Measurements from ENCODE around the gene WDR62.
"Not testable (repeated sequence)": the region's sequence is repeated elsewhere in the genome, so short reads cannot be mapped to it uniquely, and the experiment has no call there.

Gene WDR62

GRCh38 chr19:36040495-36040894 lies 14.2 kb upstream of the WDR62 start:
- no peak for DNase-seq (ENCODE audit: low spot score)

GRCh38 chr19:36041092-36041491 lies 13.6 kb upstream of the WDR62 start:
- not testable (repeated sequence) for DNase-seq (ENCODE audit: low spot score)

GRCh38 chr19:36041831-36042230 lies 12.9 kb upstream of the WDR62 start:
- no peak for DNase-seq (ENCODE audit: low spot score)

- DNase-seq (ENCODE audit: low spot score) = no peak
Observed at GRCh38 chr19:36043952-36044351, 10.7 kb upstream of the WDR62 start.

GRCh38 chr19:36046443-36047050 lies 8.2 kb upstream of the WDR62 start:
- no peak for DNase-seq (ENCODE audit: low spot score)

GRCh38 chr19:36047835-36048234 lies 6.9 kb upstream of the WDR62 start:
- no peak for DNase-seq (ENCODE audit: low spot score)

- DNase-seq (ENCODE audit: low spot score) = no peak
Observed at GRCh38 chr19:36049080-36049698, 5.5 kb upstream of the WDR62 start.

- DNase-seq (ENCODE audit: low spot score) = peak; percentile 68
Observed at GRCh38 chr19:36051236-36051635, 3.5 kb upstream of the WDR62 start.

GRCh38 chr19:36051637-36052036 lies 3.1 kb upstream of the WDR62 start:
- DNase-seq (ENCODE audit: low spot score) = no peak

GRCh38 chr19:36054119-36054732 lies 471 bp upstream of the WDR62 start, which contains the start of gene THAP8:
Gene THAP8, minus strand, starts transcription at chr19:36054285. Its CDS starts 68 bp downstream, at chr19:36054217.
- DNase-seq (ENCODE audit: low spot score) = peak; percentile 96

GRCh38 chr19:36058481-36059179 lies 3.9 kb downstream of the WDR62 start:
- DNase-seq (ENCODE audit: low spot score) = no peak

GRCh38 chr19:36059180-36059910 lies 4.6 kb downstream of the WDR62 start:
- peak; percentile 67 for DNase-seq (ENCODE audit: low spot score)

GRCh38 chr19:36060430-36060829 lies 5.7 kb downstream of the WDR62 start:
- peak; percentile 83 for DNase-seq (ENCODE audit: low spot score)

- DNase-seq (ENCODE audit: low spot score) = no peak
Observed at GRCh38 chr19:36061367-36061766, 6.7 kb downstream of the WDR62 start.

- no peak for DNase-seq (ENCODE audit: low spot score)
Observed at GRCh38 chr19:36064826-36065225, 10.1 kb downstream of the WDR62 start.

GRCh38 chr19:36067681-36068080 lies 13.0 kb downstream of the WDR62 start:
- no peak for DNase-seq (ENCODE audit: low spot score)

GRCh38 chr19:36068810-36069499 lies 14.3 kb downstream of the WDR62 start:
- not testable (repeated sequence) for DNase-seq (ENCODE audit: low spot score)

GRCh38 chr19:36072081-36072480 lies 17.4 kb downstream of the WDR62 start:
- DNase-seq (ENCODE audit: low spot score) = no peak

GRCh38 chr19:36073121-36073876 lies 18.6 kb downstream of the WDR62 start:
- DNase-seq (ENCODE audit: low spot score) = no peak

GRCh38 chr19:36079389-36079945 lies 24.8 kb downstream of the WDR62 start:
- DNase-seq (ENCODE audit: low spot score) = no peak
